ACHN (cell line): ENCODE measurements around the gene MEGF8.

Experiments
- DNase-seq: peaks from one replicate; pipeline ENCODE4 v3.0.0-alpha.2; 2015
- in situ Hi-C: cut with HindIII; loops from 2 replicates; pipeline ENCODE4 v1.10.0; 2017; ENCODE audit warnings: low sequenced_read_pairs, low pct_ligation_motif_present, low pct_unique_long_range_greater_than_20kb

Gene MEGF8

DNA sequence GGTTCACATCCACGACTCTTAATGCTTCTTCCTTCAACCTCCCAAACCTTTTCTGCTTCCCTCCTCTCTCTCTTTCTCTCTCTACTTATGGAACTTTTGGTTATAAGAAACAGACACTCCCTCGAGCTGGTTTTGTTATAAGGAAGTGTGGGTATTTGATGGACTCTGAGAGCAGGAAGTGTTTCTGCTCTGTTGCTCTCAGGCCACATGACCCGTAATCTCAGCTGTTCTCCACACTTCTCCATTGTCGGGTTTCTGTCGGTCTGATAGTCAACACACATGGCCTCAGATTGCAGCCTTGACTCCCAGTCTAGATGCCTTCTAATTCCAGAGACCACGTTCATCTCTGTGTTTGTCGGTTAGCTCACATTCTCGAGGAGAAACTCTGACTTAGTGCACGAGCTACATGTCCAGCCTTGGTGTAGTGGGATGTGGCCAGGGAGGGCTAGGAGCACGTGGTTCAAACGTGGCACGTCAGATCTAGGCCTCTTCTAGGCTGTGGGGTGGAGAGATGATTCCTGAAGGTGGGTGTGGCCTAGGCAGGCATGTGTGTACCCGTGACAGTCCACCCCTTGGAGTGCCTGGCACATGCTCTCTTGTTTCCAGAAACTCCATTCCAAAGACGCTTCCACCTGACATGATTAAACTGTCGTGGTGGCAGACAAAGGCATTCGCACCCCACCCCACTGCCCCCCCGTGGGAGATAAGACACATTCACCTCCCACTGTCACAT lies 38.3 kb downstream of the MEGF8 start:
- in situ Hi-C loops = no loop called here
- no peak for DNase-seq

DNA sequence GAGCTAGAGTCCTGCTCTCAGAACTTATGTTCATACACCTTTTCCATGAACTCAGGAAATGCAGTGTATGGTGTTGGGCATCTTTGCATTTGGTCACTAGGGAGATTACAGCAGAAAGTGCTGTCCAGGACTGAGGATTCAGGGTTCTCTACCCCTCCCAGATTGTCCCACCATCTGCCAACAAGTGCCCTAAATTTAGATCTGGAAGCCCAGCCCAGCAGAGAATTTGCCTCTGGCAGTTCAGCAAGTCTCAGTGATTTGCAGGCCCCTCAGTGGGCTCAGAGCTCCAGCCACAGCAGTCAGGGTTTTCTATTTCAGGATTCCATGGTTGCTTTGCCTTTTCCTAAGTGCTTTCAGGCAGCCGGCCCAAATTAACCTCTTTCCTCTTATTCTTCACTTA lies 41.2 kb downstream of the MEGF8 start:
- in situ Hi-C loops = no loop called here
- no peak for DNase-seq

DNA sequence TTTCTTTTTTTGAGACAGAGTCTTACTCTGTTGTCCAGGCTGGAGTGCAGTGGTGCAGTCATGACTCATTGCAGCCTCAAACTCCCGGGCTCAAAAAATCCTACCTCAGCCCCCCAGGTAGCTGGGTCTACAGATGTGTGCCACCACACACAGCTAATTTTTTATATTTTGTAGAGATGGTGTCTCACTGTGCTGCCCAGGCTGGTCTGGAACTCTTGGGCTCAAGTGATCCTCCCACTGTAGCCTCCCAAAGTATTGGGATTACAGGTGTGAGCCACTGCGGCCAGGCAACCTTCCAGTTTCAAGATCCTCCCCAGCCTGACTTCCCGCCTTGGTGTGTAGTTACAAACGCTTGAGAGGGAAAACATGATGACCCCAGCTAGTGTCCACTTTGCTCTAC lies 42.5 kb downstream of the MEGF8 start:
- in situ Hi-C loops = no loop called here
- DNase-seq = no peak

DNA sequence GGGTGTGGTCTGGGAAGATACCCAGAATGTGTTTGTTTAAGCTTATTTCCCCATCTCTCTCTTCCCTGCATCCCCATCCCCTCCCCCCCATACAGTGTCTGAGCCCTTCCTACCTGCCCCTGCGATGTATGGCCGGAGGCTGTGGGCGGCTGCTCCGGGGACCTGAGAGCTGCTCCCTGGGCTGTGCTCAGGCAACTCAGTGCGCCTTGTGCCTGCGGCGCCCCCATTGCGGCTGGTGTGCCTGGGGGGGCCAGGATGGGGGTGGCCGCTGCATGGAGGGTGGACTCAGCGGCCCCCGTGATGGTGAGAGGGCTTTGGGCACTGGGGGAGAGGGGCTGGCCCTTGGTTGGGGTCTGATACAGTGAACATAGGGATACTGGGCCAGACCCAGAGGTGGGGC lies 42.9 kb downstream of the MEGF8 start:
- in situ Hi-C loops = no loop called here
- no peak for DNase-seq

- in situ Hi-C loops = no loop called here
- no peak for DNase-seq
These were observed 43.3 kb downstream of the MEGF8 start for GRCh38 chr19:42368765-42369164.

DNA sequence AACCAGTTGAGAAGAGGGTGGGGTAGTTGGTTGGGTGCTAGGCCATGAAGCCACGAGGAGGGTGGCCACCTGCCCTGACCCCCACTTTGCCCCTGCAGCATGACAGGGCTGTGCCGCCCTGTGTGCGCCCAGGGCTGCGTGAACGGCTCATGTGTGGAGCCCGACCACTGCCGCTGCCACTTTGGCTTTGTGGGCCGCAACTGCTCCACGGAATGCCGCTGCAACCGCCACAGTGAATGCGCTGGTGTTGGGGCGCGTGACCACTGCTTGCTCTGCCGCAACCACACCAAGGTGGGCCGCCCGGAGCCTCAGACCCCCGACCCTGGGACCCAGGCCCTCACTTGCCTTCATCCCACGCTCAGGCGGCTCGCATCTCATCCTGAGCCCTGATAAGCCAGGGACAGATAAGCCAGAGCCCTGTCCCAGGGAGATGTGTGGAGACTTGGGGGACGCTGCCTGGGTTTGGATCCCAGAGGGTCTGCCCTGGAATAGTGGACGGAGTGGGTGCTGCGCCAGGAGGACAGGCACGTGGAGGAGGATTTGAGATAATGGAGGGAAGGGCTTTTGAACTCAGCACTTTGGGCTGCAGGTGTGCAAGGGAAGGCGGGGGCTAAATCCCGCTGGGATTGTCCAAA lies 44.1 kb downstream of the MEGF8 start:
- DNase-seq = no peak
- in situ Hi-C loops = no loop called here

- in situ Hi-C loops = no loop called here
- DNase-seq = no peak
These were observed 44.7 kb downstream of the MEGF8 start for GRCh38 chr19:42370068-42370520.

DNA sequence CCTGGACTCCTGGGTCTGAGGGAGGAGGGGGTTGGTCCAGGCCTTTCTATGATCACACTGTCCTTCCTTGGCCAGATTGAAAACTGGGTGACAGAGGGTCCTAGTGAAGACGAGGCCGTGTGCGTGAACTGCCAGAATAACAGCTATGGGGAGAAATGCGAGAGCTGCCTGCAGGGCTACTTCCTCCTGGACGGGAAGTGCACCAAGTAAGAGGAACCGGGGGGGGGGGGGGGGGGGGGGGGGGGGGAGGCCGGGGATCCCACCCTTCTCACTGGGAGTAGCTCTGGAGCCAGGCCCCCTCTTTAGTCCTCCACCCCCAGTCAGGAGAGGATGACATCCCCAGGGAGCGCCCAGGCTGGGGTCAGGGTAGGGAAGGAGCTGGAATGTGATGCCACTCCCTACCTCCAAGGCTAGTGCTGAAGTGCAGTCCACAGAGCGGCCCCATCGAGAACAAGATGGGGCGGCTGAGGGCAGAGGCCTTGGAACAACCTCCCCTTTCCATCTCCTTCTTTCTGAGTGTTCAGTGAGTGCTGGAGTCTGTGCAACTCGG lies 45.3 kb downstream of the MEGF8 start:
- DNase-seq = no peak

DNA sequence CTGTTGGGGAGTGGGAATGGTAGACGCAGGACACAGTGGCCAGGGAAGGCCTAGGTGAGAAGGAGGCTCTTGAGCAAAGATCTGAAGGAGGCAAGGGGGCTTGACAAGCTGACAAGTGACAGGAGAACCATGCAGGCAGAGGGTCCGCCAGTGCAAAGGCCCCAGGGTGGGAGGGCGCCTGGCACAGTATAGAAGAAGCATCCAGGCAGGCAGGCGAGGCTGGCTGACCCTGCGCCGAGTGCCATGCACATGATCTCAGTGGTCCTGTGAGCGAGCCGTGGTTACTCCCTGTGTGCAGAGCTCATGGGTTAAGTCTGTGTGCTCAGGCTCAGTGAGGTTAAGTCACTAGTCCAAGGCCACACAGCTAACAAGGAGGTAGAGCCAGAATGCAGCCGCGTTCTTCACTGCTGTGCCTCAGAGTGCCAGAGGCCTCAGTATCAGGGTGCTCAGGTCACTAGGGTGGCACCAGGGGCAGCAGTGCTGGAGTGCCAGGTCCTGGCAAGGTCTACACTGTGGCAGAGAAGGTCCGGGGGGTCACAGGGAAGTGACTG lies 49.5 kb downstream of the MEGF8 start:
- in situ Hi-C loops = no loop called here

More for the DNA sequence above, 45.3 kb downstream of the MEGF8 start:
- in situ Hi-C loops = no loop called here

GRCh38 chr19:42375415-42376176 lies 50.2 kb downstream of the MEGF8 start:
- no peak for DNase-seq
- in situ Hi-C loops = no loop called here

More for the DNA sequence above, 49.5 kb downstream of the MEGF8 start:
- no peak for DNase-seq

DNA sequence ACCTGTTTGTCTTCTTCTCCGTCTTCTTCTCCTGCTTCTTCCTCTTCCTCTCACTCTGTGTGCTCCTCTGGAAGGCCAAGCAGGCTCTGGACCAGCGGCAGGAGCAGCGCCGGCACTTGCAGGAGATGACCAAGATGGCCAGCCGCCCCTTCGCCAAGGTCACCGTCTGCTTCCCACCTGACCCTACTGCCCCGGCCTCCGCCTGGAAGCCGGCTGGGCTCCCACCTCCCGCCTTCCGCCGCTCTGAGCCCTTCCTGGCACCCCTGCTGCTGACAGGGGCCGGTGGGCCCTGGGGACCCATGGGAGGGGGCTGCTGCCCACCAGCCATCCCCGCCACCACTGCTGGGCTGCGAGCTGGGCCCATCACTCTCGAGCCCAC lies 50.7 kb downstream of the MEGF8 start:
- DNase-seq = no peak
- in situ Hi-C loops = no loop called here

DNA sequence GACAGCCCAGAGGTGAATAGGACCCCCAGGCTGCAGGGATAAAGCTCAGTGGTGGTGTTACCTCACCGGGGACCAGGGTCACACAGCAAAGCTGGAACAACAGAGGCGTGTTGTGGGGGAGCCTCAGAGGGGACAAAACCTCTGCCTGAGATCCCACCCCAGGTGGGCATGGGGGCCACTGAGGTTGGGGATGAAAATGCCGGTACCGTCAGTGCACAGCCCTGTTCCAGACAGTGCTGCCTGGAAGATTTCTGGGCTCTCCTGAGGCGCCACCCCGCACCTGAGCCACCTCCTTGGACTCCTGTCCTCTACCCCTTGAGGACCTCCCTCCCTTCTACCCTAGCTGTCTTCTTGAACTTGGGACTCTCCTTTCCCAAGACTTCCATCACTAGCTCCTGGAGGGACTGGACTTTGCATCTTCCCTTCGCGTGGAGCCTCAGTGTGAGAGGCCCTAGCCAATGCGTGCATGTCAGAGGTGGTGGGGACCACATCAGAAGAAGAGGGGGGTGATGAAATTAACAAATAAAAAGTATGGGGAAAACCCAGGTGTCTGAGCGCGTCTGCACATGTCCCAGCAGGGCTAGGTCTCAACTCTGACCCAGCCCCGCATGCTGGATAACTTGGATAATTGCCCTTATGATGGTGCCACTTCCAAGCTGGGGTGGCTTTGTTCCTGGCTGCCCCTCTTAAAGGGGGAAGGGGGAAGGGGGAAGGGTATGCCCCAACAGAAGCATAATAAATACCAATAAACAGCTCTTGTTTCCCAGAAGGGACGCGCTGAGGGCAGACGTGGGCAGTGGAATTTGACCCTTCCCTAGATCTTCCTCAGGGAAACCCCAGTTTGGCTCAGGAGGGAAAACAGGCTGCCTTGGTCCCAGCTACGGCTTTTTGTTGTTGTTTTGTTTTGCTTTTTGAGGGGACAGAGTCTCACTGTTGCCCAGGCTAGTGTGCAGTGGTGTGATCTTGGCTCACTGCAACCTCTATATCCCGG lies 53.1 kb downstream of the MEGF8 start:
- DNase-seq = no peak
- in situ Hi-C loops = no loop called here

- no peak for DNase-seq
- in situ Hi-C loops = no loop called here
These were observed 54.7 kb downstream of the MEGF8 start for GRCh38 chr19:42380155-42380554.

GRCh38 chr19:42386974-42387707 lies 61.7 kb downstream of the MEGF8 start:
- DNase-seq = peak; percentile 88
- in situ Hi-C loops = no loop called here

DNA sequence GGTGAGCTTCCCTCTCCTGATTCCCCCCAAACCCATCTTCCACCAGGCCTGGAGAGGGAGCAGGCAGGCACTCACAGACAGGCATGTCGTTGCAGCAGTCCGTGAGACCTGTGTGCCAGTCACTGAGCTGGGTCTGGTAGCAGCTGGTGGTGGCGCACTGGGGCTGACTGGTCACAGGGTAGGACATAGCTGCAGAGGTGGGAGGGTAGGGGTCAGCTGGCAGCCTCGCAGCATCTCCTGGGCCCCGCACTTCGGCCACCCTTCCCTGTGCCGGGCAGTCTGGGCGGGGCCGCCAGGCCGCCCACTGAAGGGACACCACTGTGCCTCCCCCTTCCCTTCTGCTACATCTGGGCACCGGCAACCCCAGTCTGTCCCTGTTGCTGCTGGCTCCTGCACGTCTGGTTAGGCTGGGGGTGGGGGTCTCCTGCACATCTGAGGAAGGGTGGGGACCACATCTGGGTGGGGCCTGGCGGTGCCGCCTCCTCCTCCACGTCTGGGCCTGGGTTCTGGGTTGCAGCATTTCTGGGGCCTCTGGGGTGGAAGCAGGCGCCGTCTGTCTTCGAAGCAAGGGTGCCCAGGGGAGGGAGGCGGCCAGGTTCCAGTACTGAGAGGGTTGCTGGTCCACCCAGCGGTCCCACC lies 63.5 kb downstream of the MEGF8 start:
- in situ Hi-C loops = no loop called here
- no peak for DNase-seq

GRCh38 chr19:42389899-42390298 lies 64.5 kb downstream of the MEGF8 start, which contains the start of gene CNFN:
Gene CNFN (minus strand): TSS chr19:42390297. CDS start chr19:42389037, 1,260 bp downstream.
- DNase-seq = no peak
- in situ Hi-C loops = no loop called here

DNA sequence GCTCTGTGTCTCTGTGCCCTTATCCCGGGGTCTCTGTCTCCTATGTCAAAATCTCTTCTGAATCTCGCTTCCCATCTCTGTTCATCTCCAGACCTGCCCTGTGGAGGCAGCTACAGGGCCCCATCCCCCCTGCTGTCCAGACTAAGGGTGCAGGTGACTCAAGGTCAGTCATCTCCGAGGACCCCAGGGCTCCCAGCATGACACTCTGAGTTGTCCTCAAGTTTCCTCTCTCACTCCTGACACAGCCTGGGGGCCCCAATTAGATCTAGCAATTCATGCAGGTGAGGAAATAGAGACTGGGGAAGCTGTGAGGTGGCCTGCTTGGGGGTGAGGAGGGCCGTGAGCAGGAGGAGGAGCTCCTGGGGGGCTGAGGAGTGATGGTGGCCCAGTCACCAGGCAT lies 66.7 kb downstream of the MEGF8 start:
- no peak for DNase-seq
- in situ Hi-C loops = no loop called here
